ENCODE measurements around the gene ADGRG7.

The ADGRG7 gene

GRCh38 chr3:100602506-100603444 lies 6.6 kb upstream of the ADGRG7 start:
- no peak for DNase-seq

- DNase-seq: no peak
Measured at GRCh38 chr3:100603469-100603868, 5.9 kb upstream of the ADGRG7 start.

- DNase-seq: no peak
Measured at GRCh38 chr3:100605358-100605757, 4.0 kb upstream of the ADGRG7 start.

GRCh38 chr3:100606894-100607512 lies 2.4 kb upstream of the ADGRG7 start:
- DNase-seq: no peak

GRCh38 chr3:100609963-100610362 lies 562 bp downstream of the ADGRG7 start:
- no peak for DNase-seq

GRCh38 chr3:100611221-100611620 lies 1.8 kb downstream of the ADGRG7 start:
- DNase-seq: no peak

- DNase-seq: no peak
Measured at GRCh38 chr3:100613721-100614390, 4.5 kb downstream of the ADGRG7 start.

GRCh38 chr3:100614941-100615340 lies 5.5 kb downstream of the ADGRG7 start:
- DNase-seq: no peak

GRCh38 chr3:100615684-100616083 lies 6.3 kb downstream of the ADGRG7 start:
- no peak for DNase-seq

GRCh38 chr3:100621251-100621650 lies 11.8 kb downstream of the ADGRG7 start:
- DNase-seq: no peak

- DNase-seq: no peak
Measured at GRCh38 chr3:100627491-100627890, 18.1 kb downstream of the ADGRG7 start.

- DNase-seq: no peak
Measured at GRCh38 chr3:100629421-100630127, 20.2 kb downstream of the ADGRG7 start.

- DNase-seq: no peak
Measured at GRCh38 chr3:100630664-100631063, 21.3 kb downstream of the ADGRG7 start.

GRCh38 chr3:100631236-100631635 lies 21.8 kb downstream of the ADGRG7 start:
- no peak for DNase-seq

GRCh38 chr3:100634493-100635272 lies 25.3 kb downstream of the ADGRG7 start:
- no peak for DNase-seq

- DNase-seq: no peak
Measured at GRCh38 chr3:100635273-100635701, 25.9 kb downstream of the ADGRG7 start.

GRCh38 chr3:100637197-100637631 lies 27.8 kb downstream of the ADGRG7 start:
- no peak for DNase-seq

GRCh38 chr3:100640633-100641032 lies 31.2 kb downstream of the ADGRG7 start:
- DNase-seq: no peak

- no peak for DNase-seq
Measured at GRCh38 chr3:100641471-100642032, 32.2 kb downstream of the ADGRG7 start.

GRCh38 chr3:100645913-100646312 lies 36.5 kb downstream of the ADGRG7 start:
- no peak for DNase-seq

- DNase-seq: no peak
Measured at GRCh38 chr3:100647171-100647570, 37.8 kb downstream of the ADGRG7 start.

GRCh38 chr3:100647657-100648056 lies 38.3 kb downstream of the ADGRG7 start:
- DNase-seq: no peak
